ENCODE measurements around the gene SBK1.
"Not testable (repeated sequence)": the region's sequence is repeated elsewhere in the genome, so short reads cannot be mapped to it uniquely, and the experiment has no call there.

SBK1 gene

GRCh38 chr16:28291651-28292626 is at the start of gene SBK1:
Gene SBK1, plus strand, starts transcription at chr16:28292525. Its CDS starts 24,867 bp downstream, at chr16:28317392.
- DNase-seq (ENCODE audit: extremely low read depth in 1 of 2, low read depth in 1 of 2) = peak; percentile 49 to 78

GRCh38 chr16:28249483-28249882 is 42.8 kb upstream of the SBK1 start:
- not testable (repeated sequence) for DNase-seq (ENCODE audit: extremely low read depth in 1 of 2, low read depth in 1 of 2)

- DNase-seq (ENCODE audit: extremely low read depth in 1 of 2, low read depth in 1 of 2) = no peak
These were observed 41.3 kb upstream of the SBK1 start for GRCh38 chr16:28250999-28251398.

- DNase-seq (ENCODE audit: extremely low read depth in 1 of 2, low read depth in 1 of 2) = no peak
These were observed 38.2 kb upstream of the SBK1 start for GRCh38 chr16:28254158-28254557.

- no peak for DNase-seq (ENCODE audit: extremely low read depth in 1 of 2, low read depth in 1 of 2)
These were observed 36.5 kb upstream of the SBK1 start for GRCh38 chr16:28255838-28256237.

GRCh38 chr16:28257256-28257655 is 35.1 kb upstream of the SBK1 start:
- no peak for DNase-seq (ENCODE audit: extremely low read depth in 1 of 2, low read depth in 1 of 2)

GRCh38 chr16:28258567-28258966 is 33.8 kb upstream of the SBK1 start:
- no peak for DNase-seq (ENCODE audit: extremely low read depth in 1 of 2, low read depth in 1 of 2)

- DNase-seq (ENCODE audit: extremely low read depth in 1 of 2, low read depth in 1 of 2) = no peak
These were observed 33.1 kb upstream of the SBK1 start for GRCh38 chr16:28259091-28259780.

GRCh38 chr16:28259781-28260150 is 32.6 kb upstream of the SBK1 start:
- DNase-seq (ENCODE audit: extremely low read depth in 1 of 2, low read depth in 1 of 2) = no peak

- no peak for DNase-seq (ENCODE audit: extremely low read depth in 1 of 2, low read depth in 1 of 2)
These were observed 32.1 kb upstream of the SBK1 start for GRCh38 chr16:28260193-28260592.

GRCh38 chr16:28261942-28262341 is 30.4 kb upstream of the SBK1 start:
- no peak for DNase-seq (ENCODE audit: extremely low read depth in 1 of 2, low read depth in 1 of 2)

- DNase-seq (ENCODE audit: extremely low read depth in 1 of 2, low read depth in 1 of 2) = no peak
These were observed 29.0 kb upstream of the SBK1 start for GRCh38 chr16:28263305-28263704.

GRCh38 chr16:28264656-28265055 is 27.7 kb upstream of the SBK1 start:
- DNase-seq (ENCODE audit: extremely low read depth in 1 of 2, low read depth in 1 of 2) = no peak

- no peak for DNase-seq (ENCODE audit: extremely low read depth in 1 of 2, low read depth in 1 of 2)
These were observed 26.5 kb upstream of the SBK1 start for GRCh38 chr16:28265822-28266221.

- DNase-seq (ENCODE audit: extremely low read depth in 1 of 2, low read depth in 1 of 2) = no peak
These were observed 25.0 kb upstream of the SBK1 start for GRCh38 chr16:28267356-28267755.

- no peak for DNase-seq (ENCODE audit: extremely low read depth in 1 of 2, low read depth in 1 of 2)
These were observed 18.8 kb upstream of the SBK1 start for GRCh38 chr16:28273511-28273910.

- DNase-seq (ENCODE audit: extremely low read depth in 1 of 2, low read depth in 1 of 2) = no peak
These were observed 17.6 kb upstream of the SBK1 start for GRCh38 chr16:28274676-28275075.

GRCh38 chr16:28276301-28276700 is 16.0 kb upstream of the SBK1 start:
- no peak for DNase-seq (ENCODE audit: extremely low read depth in 1 of 2, low read depth in 1 of 2)

- DNase-seq (ENCODE audit: extremely low read depth in 1 of 2, low read depth in 1 of 2) = peak; percentile 67 to 78
These were observed 14.6 kb upstream of the SBK1 start for GRCh38 chr16:28277537-28278388.

GRCh38 chr16:28279006-28279405 is 13.3 kb upstream of the SBK1 start:
- DNase-seq (ENCODE audit: extremely low read depth in 1 of 2, low read depth in 1 of 2) = no peak
